ENCODE results near the gene SESN1.
"Not testable (repeated sequence)": the region's sequence is repeated elsewhere in the genome, so short reads cannot be mapped to it uniquely, and the experiment has no call there.

The SESN1 gene

GRCh38 chr6:108989700-108990099, 104.9 kb downstream of the SESN1 start:
- Mint-ChIP-seq H3K36me3 (ENCODE audit: insufficient read depth) (peaks cover 89% of the 10 kb centered on the region), H3K4me3 (no peak overlapping the region), H3K27me3 (no peaks in the 10 kb centered on the region), H3K4me1 (ENCODE audit: low read depth in 2 of 2) (peaks cover 3 to 6% of the 10 kb centered on the region in 2 donors), H3K9me3 (no peaks in the 10 kb centered on the region), H3K27ac (no peak overlapping the region)
- DNase-seq (no peak), ATAC-seq (replicated peaks) (no peak)

- peaks cover 3 to 6% of the 10 kb centered on the region in 2 donors for H3K4me1 Mint-ChIP-seq (ENCODE audit: low read depth in 2 of 2)
- peaks cover 83% of the 10 kb centered on the region for H3K36me3 Mint-ChIP-seq (ENCODE audit: insufficient read depth)
- H3K4me3 Mint-ChIP-seq: no peak overlapping the region
- H3K9me3 Mint-ChIP-seq: no peaks in the 10 kb centered on the region
- peak overlapping the region in 1 of 2 donors; percentile 25 for H3K27ac Mint-ChIP-seq
- no peak for DNase-seq
- no peaks in the 10 kb centered on the region for H3K27me3 Mint-ChIP-seq
- ATAC-seq (replicated peaks): no peak
Measured at GRCh38 chr6:108988765-108989164, 105.9 kb downstream of the SESN1 start.

GRCh38 chr6:108988296-108988695, 106.3 kb downstream of the SESN1 start:
- Mint-ChIP-seq H3K36me3 (ENCODE audit: insufficient read depth) (peaks cover 80% of the 10 kb centered on the region), H3K4me3 (no peak overlapping the region), H3K27ac (peak overlapping the region; percentile 15 to 25), H3K4me1 (ENCODE audit: low read depth in 2 of 2) (peaks cover 3 to 6% of the 10 kb centered on the region in 2 donors), H3K9me3 (no peaks in the 10 kb centered on the region), H3K27me3 (no peaks in the 10 kb centered on the region)
- DNase-seq (no peak), ATAC-seq (replicated peaks) (no peak)

- no peaks in the 10 kb centered on the region for H3K9me3 Mint-ChIP-seq
- no peak overlapping the region for H3K4me3 Mint-ChIP-seq
- DNase-seq (no peak), ATAC-seq (replicated peaks) (no peak)
- peak overlapping the region in 1 of 2 donors; percentile 25 for H3K27ac Mint-ChIP-seq
- peaks cover 3 to 6% of the 10 kb centered on the region in 2 donors for H3K4me1 Mint-ChIP-seq (ENCODE audit: low read depth in 2 of 2)
- H3K27me3 Mint-ChIP-seq: no peaks in the 10 kb centered on the region
- peaks cover 70% of the 10 kb centered on the region for H3K36me3 Mint-ChIP-seq (ENCODE audit: insufficient read depth)
Measured at GRCh38 chr6:108987156-108987555, 107.5 kb downstream of the SESN1 start.

GRCh38 chr6:108985301-108985700, 109.3 kb downstream of the SESN1 start:
- H3K4me3 Mint-ChIP-seq: no peak overlapping the region
- H3K4me1 Mint-ChIP-seq (ENCODE audit: low read depth in 2 of 2): peaks cover 0 to 3% of the 10 kb centered on the region in 2 donors
- H3K36me3 Mint-ChIP-seq (ENCODE audit: insufficient read depth): peaks cover 54% of the 10 kb centered on the region
- H3K27ac Mint-ChIP-seq: peak overlapping the region in 1 of 2 donors; percentile 35
- peaks cover 0 to under 1% of the 10 kb centered on the region in 2 donors for H3K9me3 Mint-ChIP-seq
- DNase-seq (no peak), ATAC-seq (replicated peaks) (no peak)
- no peaks in the 10 kb centered on the region for H3K27me3 Mint-ChIP-seq

GRCh38 chr6:108983151-108983550, 111.5 kb downstream of the SESN1 start:
- DNase-seq (no peak), ATAC-seq (replicated peaks) (no peak)
- Mint-ChIP-seq H3K4me1 (ENCODE audit: low read depth in 2 of 2) (no peaks in the 10 kb centered on the region), H3K36me3 (ENCODE audit: insufficient read depth) (peaks cover 38% of the 10 kb centered on the region), H3K4me3 (no peak overlapping the region), H3K27me3 (no peaks in the 10 kb centered on the region), H3K27ac (no peak overlapping the region), H3K9me3 (peaks cover 5 to 11% of the 10 kb centered on the region in 2 donors)

- Mint-ChIP-seq H3K27ac (no peak overlapping the region), H3K4me3 (no peak overlapping the region), H3K36me3 (ENCODE audit: insufficient read depth) (peaks cover 31% of the 10 kb centered on the region), H3K9me3 (peaks cover 5 to 11% of the 10 kb centered on the region in 2 donors), H3K4me1 (ENCODE audit: low read depth in 2 of 2) (no peaks in the 10 kb centered on the region), H3K27me3 (no peaks in the 10 kb centered on the region)
- DNase-seq (no peak), ATAC-seq (replicated peaks) (no peak)
Measured at GRCh38 chr6:108982154-108983113, 112.2 kb downstream of the SESN1 start.

- H3K36me3 Mint-ChIP-seq (ENCODE audit: insufficient read depth); H3K4me1 Mint-ChIP-seq (ENCODE audit: low read depth in 2 of 2); DNase-seq; H3K4me3 Mint-ChIP-seq; H3K27ac Mint-ChIP-seq; ATAC-seq (replicated peaks); H3K27me3 Mint-ChIP-seq: not testable (repeated sequence)
- peaks cover 5 to 11% of the 10 kb centered on the region in 2 donors for H3K9me3 Mint-ChIP-seq
Measured at GRCh38 chr6:108978638-108979037, 116.0 kb downstream of the SESN1 start.

GRCh38 chr6:108974201-108974600, 120.4 kb downstream of the SESN1 start:
- no peaks in the 10 kb centered on the region for H3K36me3 Mint-ChIP-seq (ENCODE audit: insufficient read depth)
- H3K27ac Mint-ChIP-seq: no peak overlapping the region
- peaks cover 3 to 9% of the 10 kb centered on the region in 2 donors for H3K4me1 Mint-ChIP-seq (ENCODE audit: low read depth in 2 of 2)
- H3K9me3 Mint-ChIP-seq: no peaks in the 10 kb centered on the region
- no peaks in the 10 kb centered on the region for H3K27me3 Mint-ChIP-seq
- DNase-seq: no peak
- no peak overlapping the region for H3K4me3 Mint-ChIP-seq
- no peak for ATAC-seq (replicated peaks)

GRCh38 chr6:108969776-108970175, 124.9 kb downstream of the SESN1 start:
- H3K36me3 Mint-ChIP-seq (ENCODE audit: insufficient read depth): no peaks in the 10 kb centered on the region

GRCh38 chr6:108968325-108969316, 126.0 kb downstream of the SESN1 start:
- no peak for ATAC-seq (replicated peaks)
- H3K27ac Mint-ChIP-seq: no peak overlapping the region
- H3K36me3 Mint-ChIP-seq (ENCODE audit: insufficient read depth): peaks cover 5% of the 10 kb centered on the region
- H3K4me3 Mint-ChIP-seq: no peak overlapping the region
- H3K9me3 Mint-ChIP-seq: no peaks in the 10 kb centered on the region
- no peak for DNase-seq
- H3K27me3 Mint-ChIP-seq: no peaks in the 10 kb centered on the region
- H3K4me1 Mint-ChIP-seq (ENCODE audit: low read depth in 2 of 2): peaks cover 21 to 27% of the 10 kb centered on the region in 2 donors

More at GRCh38 chr6:108969776-108970175, 124.9 kb downstream of the SESN1 start:
- H3K9me3 Mint-ChIP-seq: no peaks in the 10 kb centered on the region
- H3K4me1 Mint-ChIP-seq (ENCODE audit: low read depth in 2 of 2): peaks cover 21 to 27% of the 10 kb centered on the region in 2 donors
- no peak overlapping the region for H3K4me3 Mint-ChIP-seq
- no peak overlapping the region for H3K27ac Mint-ChIP-seq
- ATAC-seq (replicated peaks) (no peak), DNase-seq (no peak)
- H3K27me3 Mint-ChIP-seq: no peaks in the 10 kb centered on the region

GRCh38 chr6:108966855-108967755, 127.5 kb downstream of the SESN1 start:
- peak; percentile 94 for ATAC-seq (replicated peaks)
- Mint-ChIP-seq H3K27ac (peak overlapping the region; percentile 49 to 83), H3K27me3 (no peaks in the 10 kb centered on the region), H3K36me3 (ENCODE audit: insufficient read depth) (peaks cover 5% of the 10 kb centered on the region), H3K4me1 (ENCODE audit: low read depth in 2 of 2) (peaks cover 21 to 26% of the 10 kb centered on the region in 2 donors), H3K9me3 (no peaks in the 10 kb centered on the region), H3K4me3 (peak overlapping the region in 1 of 2 donors; percentile 30)
- DNase-seq: peak; percentile 15 to 29 (median 19)

Data from effector memory CD8-positive, alpha-beta T cell (primary cell).